Activated T-cell treated with anti-CD3 and anti-CD28 coated beads, Interleukin-2, amount 50 U/mL, for 4 hours (primary cell): Measurements from ENCODE around the gene LARP6. TPM values are rescaled to one million over a fixed set of nuclear protein-coding genes. Genes with fewer than 3 reads are reported as not detected.

ENCODE experiments used
- ATAC-seq, 2 donors: fragments of 200-7000 bp; cut with Tn5 transposase; one replicate each; pipeline ENCODE4 v1.10.0; 2021
- DNase-seq: peaks from one replicate; pipeline ENCODE4 v3.0.0-alpha.2; 2020
- H3K27me3 Mint-ChIP-seq: one replicate; pipeline ENCODE4 v1.8.0; 2021; ENCODE audit warnings: low read depth, mixed read lengths
- H3K36me3 Mint-ChIP-seq: one replicate; pipeline ENCODE4 v1.8.0; 2022; ENCODE audit warnings: mixed read lengths; ENCODE audit not compliant: insufficient read depth
- H3K4me1 Mint-ChIP-seq: one replicate; pipeline ENCODE4 v1.8.0; 2021; ENCODE audit warnings: low read depth, mixed read lengths
- H3K4me3 Mint-ChIP-seq: one replicate; pipeline ENCODE4 v1.8.0; 2021; ENCODE audit warnings: mild to moderate bottlenecking, moderate library complexity, mixed read lengths
- H3K9me3 Mint-ChIP-seq: one replicate; pipeline ENCODE4 v1.8.0; 2021; ENCODE audit warnings: mixed read lengths
- total RNA-seq, 3 donors: library from RNA; stranded (reverse); gene quantifications; one replicate each; pipeline ENCODE4 v1.2.1, GENCODE V29; 2021

The LARP6 gene
- total RNA-seq, 3 donors from 2014 or later, result 0.05 to 0.61 (median 0.19) TPM

- Mint-ChIP-seq H3K4me3 (no peak overlapping the region), H3K36me3 (no peaks in the 10 kb centered on the region), H3K4me1 (no peaks in the 10 kb centered on the region), H3K27me3 (peaks cover 12% of the 10 kb centered on the region), H3K9me3 (no peaks in the 10 kb centered on the region)
- ATAC-seq (no peak), DNase-seq (no peak)
These were observed 70.3 kb downstream of the LARP6 start for GRCh38 chr15:70783610-70784022.

- Mint-ChIP-seq H3K27me3 (peaks cover 12% of the 10 kb centered on the region), H3K4me1 (no peaks in the 10 kb centered on the region)
These were observed 70.9 kb downstream of the LARP6 start for GRCh38 chr15:70783041-70783440.

DNA sequence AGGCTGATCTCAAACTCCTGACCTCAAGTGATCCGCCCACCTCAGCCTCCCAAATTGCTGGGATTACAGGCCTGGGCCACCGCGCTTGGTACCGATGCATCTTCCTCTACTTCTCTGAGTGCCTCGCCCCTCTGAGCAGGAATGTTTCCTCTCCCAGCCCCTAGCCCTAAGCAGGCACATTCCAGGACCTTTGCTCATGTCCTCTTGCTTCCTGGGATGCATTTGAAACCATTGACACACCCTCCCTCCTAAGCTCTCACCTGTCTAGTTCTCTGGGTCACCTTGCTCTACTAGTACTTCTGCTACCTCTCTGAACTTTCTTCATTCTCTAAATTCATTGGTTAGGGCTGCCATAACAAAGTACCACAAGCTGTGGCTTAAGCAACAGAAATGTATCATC is 72.7 kb downstream of the LARP6 start:
- Mint-ChIP-seq H3K9me3 (no peaks in the 10 kb centered on the region), H3K27me3 (peaks cover 18% of the 10 kb centered on the region), H3K36me3 (no peaks in the 10 kb centered on the region), H3K4me3 (no peak overlapping the region), H3K4me1 (no peaks in the 10 kb centered on the region)
- no peak for ATAC-seq
- no peak for DNase-seq

More at GRCh38 chr15:70783041-70783440, 70.9 kb downstream of the LARP6 start:
- H3K36me3 Mint-ChIP-seq, result no peaks in the 10 kb centered on the region
- H3K9me3 Mint-ChIP-seq, result no peaks in the 10 kb centered on the region
- no peak overlapping the region for H3K4me3 Mint-ChIP-seq
- ATAC-seq (no peak), DNase-seq (no peak)

Other genes starting within 250 kb of the LARP6 start
- gene UACA, start 90.6 kb downstream of the LARP6 start, total RNA-seq, result 1 to 10 TPM in 1 of 3 donors, under 1 TPM in 2; 0.33 to 1.1 (median 0.61) TPM
- gene THAP10, start 38.3 kb upstream of the LARP6 start, total RNA-seq, result not detected
- gene LRRC49, start 38.7 kb upstream of the LARP6 start, total RNA-seq, result not detected